GM23248 (cell line): ENCODE measurements around the gene KCTD19. TPM values are rescaled to one million over a fixed set of nuclear protein-coding genes. Genes with fewer than 3 reads are reported as not detected.

Experiments used
- DNase-seq: peaks from one replicate; pipeline ENCODE4 v3.0.0-alpha.2; 2015
- H2AFZ ChIP-seq: fragments of 200-600 bp; sonication (generic); 2 replicates; pipeline ENCODE4 v1.6.1; 2016; ENCODE audit warnings: antibody characterized with exemption
- H3F3A ChIP-seq: fragments of 200-600 bp; sonication (generic); 2 replicates; pipeline ENCODE4 v1.6.1; 2016; ENCODE audit warnings: mild to moderate bottlenecking, antibody characterized with exemption, mixed run types; ENCODE audit not compliant: insufficient read depth
- H3K27ac ChIP-seq: fragments of 200-600 bp; sonication (generic); 2 replicates; pipeline ENCODE4 v1.5.1; 2016; ENCODE audit warnings: mild to moderate bottlenecking
- H3K27me3 ChIP-seq: fragments of 200-600 bp; sonication (generic); replicated peaks from 2 replicates; pipeline ENCODE4 v1.6.1; 2016; ENCODE audit warnings: mild to moderate bottlenecking; ENCODE audit not compliant: insufficient read depth
- H3K36me3 ChIP-seq: fragments of 200-600 bp; sonication (generic); 2 replicates; pipeline ENCODE4 v1.6.1; 2016; ENCODE audit warnings: low read depth, mild to moderate bottlenecking
- H3K4me1 ChIP-seq: fragments of 200-600 bp; sonication (generic); 2 replicates; pipeline ENCODE4 v1.6.1; 2016; ENCODE audit warnings: mild to moderate bottlenecking; ENCODE audit not compliant: insufficient read depth
- H3K4me2 ChIP-seq: fragments of 200-600 bp; sonication (generic); one replicate; pipeline ENCODE4 v1.6.1; 2016; ENCODE audit warnings: mild to moderate bottlenecking; ENCODE audit not compliant: unreplicated experiment
- H3K4me3 ChIP-seq: fragments of 200-600 bp; sonication (generic); 2 replicates; pipeline ENCODE4 v1.5.1; 2016; ENCODE audit warnings: mild to moderate bottlenecking
- H3K79me2 ChIP-seq: fragments of 200-600 bp; sonication (generic); 2 replicates; pipeline ENCODE4 v1.6.1; 2016; ENCODE audit warnings: mild to moderate bottlenecking; ENCODE audit not compliant: insufficient read depth
- H3K9ac ChIP-seq: fragments of 200-600 bp; sonication (generic); 2 replicates; pipeline ENCODE4 v1.6.1; 2016; ENCODE audit warnings: mild to moderate bottlenecking
- H3K9me2 ChIP-seq: fragments of 200-600 bp; sonication (generic); 2 replicates; pipeline ENCODE4 v1.6.1; 2016; ENCODE audit warnings: mixed run types, mild to moderate bottlenecking, moderate library complexity; ENCODE audit not compliant: insufficient read depth
- H3K9me3 ChIP-seq: fragments of 200-600 bp; sonication (generic); one replicate; pipeline ENCODE4 v1.6.1; 2017; ENCODE audit warnings: low read depth
- H4K20me1 ChIP-seq: fragments of 200-600 bp; sonication (generic); 2 replicates; pipeline ENCODE4 v1.6.0; 2016; ENCODE audit not compliant: insufficient read depth
- EZH2 ChIP-seq: fragments of 200-600 bp; sonication (generic); IDR thresholded peaks from 2 replicates; pipeline ENCODE4 v1.6.1; 2018; ENCODE audit warnings: antibody characterized with exemption, mild to moderate bottlenecking; ENCODE audit not compliant: insufficient read depth, poor library complexity, severe bottlenecking
- EZH2phosphoT487 ChIP-seq: fragments of 200-600 bp; sonication (generic); IDR thresholded peaks from 2 replicates; pipeline ENCODE4 v1.6.1; 2018; ENCODE audit warnings: antibody characterized with exemption, moderate library complexity, mild to moderate bottlenecking, low read depth; ENCODE audit not compliant: insufficient read depth
- WGBS, 2 experiments: methylation state at CpG; one replicate each; pipeline ENCODE4 v1.1.6; 2015 to 2017; ENCODE audit warnings: low lambda C conversion rate in 2 of 2, low coverage in 1 of 2; ENCODE audit errors: missing lambda C conversion rate in 2 of 2; 5-methylcytosine and 5-hydroxymethylcytosine counted together
- in situ Hi-C: fragments of 300-500 bp; cut with MboI; formaldehyde crosslinking; loops from 2 replicates; pipeline ENCODE4 v1.15.0; 2020
- polyA plus RNA-seq: library from polyadenylated mRNA; unstranded; fragments of >200 nt; fragmentation: Nextera tagmentation; extraction: Ambion mirVana; gene quantifications from 2 replicates; pipeline ENCODE4 v1.2.1, GENCODE V29; 2016
- total RNA-seq: library from RNA; depleted of rRNA; stranded (reverse); fragments of >200 nt; shearing (Covaris generic); gene quantifications from 2 replicates; pipeline ENCODE4 v1.2.3, GENCODE V29; 2014

The KCTD19 gene
- total and polyA plus RNA-seq, 2 experiments from 2014 or later: not detected

- no peaks in the 10 kb centered on the region for H3K9me2 ChIP-seq
- TF ChIP-seq EZH2 (no peak), EZH2phosphoT487 (no peak)
- H3F3A ChIP-seq: peaks cover 32% of the 10 kb centered on the region
- peaks cover 7% of the 10 kb centered on the region for H3K79me2 ChIP-seq
- H3K9me3 ChIP-seq: no peaks in the 10 kb centered on the region
- DNase-seq: peak; percentile 65
- H3K4me1 ChIP-seq: peaks cover 40% of the 10 kb centered on the region
- peak within 1 kb of the TSS; percentile 95 for H3K4me2 ChIP-seq
- no peaks in the 10 kb centered on the region for H3K36me3 ChIP-seq
- no peaks in the 10 kb centered on the region for H4K20me1 ChIP-seq
- peak within 1 kb of the TSS; percentile 88 for H3K4me3 ChIP-seq
- H3K27me3 ChIP-seq: no peaks in the 10 kb centered on the region
- peak within 1 kb of the TSS; percentile 92 for H2AFZ ChIP-seq
- H3K27ac ChIP-seq: peak within 1 kb of the TSS; percentile 30; the same call in 1 of the 2 replicates
- H3K9ac ChIP-seq: peak within 1 kb of the TSS; percentile 85
- in situ Hi-C loops: no loop called here
- 3% methylated on average over 12 to 50 of the region's 75 CpGs for WGBS, 2 experiments
Measured at GRCh38 chr16:67248401-67249177, 78.0 kb downstream of the KCTD19 start, which contains the start of gene SLC9A5. SLC9A5 (plus strand) TSS chr16:67248979; CDS start chr16:67249015, 36 bp downstream.

- in situ Hi-C loops: no loop called here
- peak overlapping the region; percentile 95 for H3K4me2 ChIP-seq
- peak overlapping the region; percentile 92 for H2AFZ ChIP-seq
- WGBS, 2 experiments: 1 to 8% methylated on average over 7 of the region's 7 CpGs
- no peak for DNase-seq
- no peaks in the 10 kb centered on the region for H3K27me3 ChIP-seq
- H4K20me1 ChIP-seq: no peaks in the 10 kb centered on the region
- TF ChIP-seq EZH2 (no peak), EZH2phosphoT487 (no peak)
- no peaks in the 10 kb centered on the region for H3K36me3 ChIP-seq
- H3K27ac ChIP-seq: no peak overlapping the region
- peaks cover 37% of the 10 kb centered on the region for H3F3A ChIP-seq
- peaks cover 45% of the 10 kb centered on the region for H3K4me1 ChIP-seq
- H3K9ac ChIP-seq: peak overlapping the region; percentile 85
- peak overlapping the region; percentile 88 for H3K4me3 ChIP-seq
- H3K9me3 ChIP-seq: no peaks in the 10 kb centered on the region
- peaks cover 13% of the 10 kb centered on the region for H3K79me2 ChIP-seq
- no peaks in the 10 kb centered on the region for H3K9me2 ChIP-seq
Measured at GRCh38 chr16:67248073-67248400, 78.5 kb downstream of the KCTD19 start.

GRCh38 chr16:67247192-67248072 is 79.1 kb downstream of the KCTD19 start, which contains the start of gene FHOD1:
FHOD1 (minus strand) TSS chr16:67247481; CDS start chr16:67247410, 71 bp downstream.
- no peaks in the 10 kb centered on the region for H4K20me1 ChIP-seq
- DNase-seq: peak; percentile 99
- H3K9ac ChIP-seq: peak within 1 kb of the TSS; percentile 85
- H3K4me3 ChIP-seq: peak within 1 kb of the TSS; percentile 88
- H3F3A ChIP-seq: peaks cover 40% of the 10 kb centered on the region
- no peaks in the 10 kb centered on the region for H3K9me3 ChIP-seq
- H3K27me3 ChIP-seq: no peaks in the 10 kb centered on the region
- H3K27ac ChIP-seq: peak within 1 kb of the TSS; percentile 94
- WGBS, 2 experiments: 1% methylated on average over 42 to 48 of the region's 60 CpGs
- peaks cover 19% of the 10 kb centered on the region for H3K79me2 ChIP-seq
- H2AFZ ChIP-seq: peak within 1 kb of the TSS; percentile 92
- in situ Hi-C loops: no loop called here
- peaks cover 50% of the 10 kb centered on the region for H3K4me1 ChIP-seq
- no peaks in the 10 kb centered on the region for H3K36me3 ChIP-seq
- H3K9me2 ChIP-seq: no peaks in the 10 kb centered on the region
- no peak for TF ChIP-seq EZH2phosphoT487
- TF ChIP-seq EZH2: no peak
- H3K4me2 ChIP-seq: peak within 1 kb of the TSS; percentile 95

GRCh38 chr16:67246756-67247191 is 79.8 kb downstream of the KCTD19 start:
- Histone ChIP-seq H4K20me1 (no peaks in the 10 kb centered on the region), H2AFZ (peak overlapping the region; percentile 58), H3K27ac (peak overlapping the region; percentile 94), H3K9me3 (no peaks in the 10 kb centered on the region), H3K4me2 (peak overlapping the region; percentile 86), H3K4me1 (peaks cover 56% of the 10 kb centered on the region), H3K9ac (peak overlapping the region; percentile 72), H3K79me2 (peaks cover 25% of the 10 kb centered on the region), H3K4me3 (peak overlapping the region; percentile 88), H3K36me3 (no peaks in the 10 kb centered on the region), H3K27me3 (no peaks in the 10 kb centered on the region), H3K9me2 (no peaks in the 10 kb centered on the region), H3F3A (peaks cover 46% of the 10 kb centered on the region)
- peak; percentile 46 for DNase-seq
- TF ChIP-seq EZH2phosphoT487: no peak
- TF ChIP-seq EZH2: no peak
- in situ Hi-C loops: no loop called here
- WGBS, 2 experiments: 1 to 2% methylated on average over 13 to 26 of the region's 26 CpGs
